SK-N-SH treated with all-trans-retinoic acid at 6 μM for 48 hours (cell line): ENCODE data around the gene TACR2.

Experiments
- ATAC-seq: fragments of 200-7000 bp; cut with Tn5 transposase; 3 replicates; pipeline ENCODE4 v1.9.1; 2020; ENCODE audit warnings: mild to moderate bottlenecking, moderate library complexity
- ARNTL ChIP-seq: fragments of 450-650 bp; formaldehyde crosslinking; IDR thresholded peaks from 2 replicates; pipeline ENCODE4 v1.5.0; 2020; ENCODE audit warnings: low read depth, mild to moderate bottlenecking, moderate library complexity, borderline replicate concordance
- BACH2 ChIP-seq: fragments of 250-450 bp; sonication (Bioruptor Pico); IDR thresholded peaks from 2 replicates; pipeline ENCODE4 v1.9.0; 2021; ENCODE audit warnings: mild to moderate bottlenecking, borderline replicate concordance
- CREB5 ChIP-seq: fragments of 250-450 bp; sonication (Bioruptor Pico); IDR thresholded peaks from 2 replicates; pipeline ENCODE4 v1.5.1; 2020; ENCODE audit warnings: low read depth, mild to moderate bottlenecking, moderate library complexity
- CSDC2 ChIP-seq: fragments of 250-450 bp; sonication (Bioruptor Pico); IDR thresholded peaks from 2 replicates; pipeline ENCODE4 v1.5.0; 2020; ENCODE audit warnings: mild to moderate bottlenecking, moderate library complexity
- CSRNP3 ChIP-seq: fragments of 250-450 bp; sonication (Bioruptor Pico); IDR thresholded peaks from 2 replicates; pipeline ENCODE4 v1.5.1; 2021; ENCODE audit warnings: mild to moderate bottlenecking, moderate library complexity
- ESRRG ChIP-seq: fragments of 250-450 bp; sonication (Bioruptor Pico); IDR thresholded peaks from 2 replicates; pipeline ENCODE4 v1.6.1; 2021; ENCODE audit warnings: mild to moderate bottlenecking
- GLIS3 ChIP-seq: fragments of 250-450 bp; sonication (Bioruptor Pico); IDR thresholded peaks from 2 replicates; pipeline ENCODE4 v1.5.0; 2020; ENCODE audit warnings: mild to moderate bottlenecking, moderate library complexity
- PATZ1 ChIP-seq: fragments of 250-450 bp; sonication (Bioruptor Pico); IDR thresholded peaks from 2 replicates; pipeline ENCODE4 v1.8.0; 2020; ENCODE audit warnings: mild to moderate bottlenecking, moderate library complexity, borderline replicate concordance
- POU6F1 ChIP-seq: fragments of 250-450 bp; sonication (Bioruptor Pico); IDR thresholded peaks from 2 replicates; pipeline ENCODE4 v1.8.0; 2021; ENCODE audit warnings: low read depth, mild to moderate bottlenecking, moderate library complexity, borderline replicate concordance
- RARB ChIP-seq: fragments of 250-450 bp; sonication (Bioruptor Pico); IDR thresholded peaks from 2 replicates; pipeline ENCODE4 v1.8.0; 2021; ENCODE audit warnings: mild to moderate bottlenecking, moderate library complexity
- SNAI2 ChIP-seq: fragments of 250-450 bp; sonication (Bioruptor Pico); IDR thresholded peaks from 2 replicates; pipeline ENCODE4 v1.5.0; 2020; ENCODE audit warnings: mild to moderate bottlenecking, moderate library complexity
- TCF4 ChIP-seq: fragments of 250-450 bp; sonication (Bioruptor Pico); IDR thresholded peaks from 2 replicates; pipeline ENCODE4 v1.8.0; 2021; ENCODE audit warnings: mild to moderate bottlenecking, moderate library complexity, borderline replicate concordance
- TOX ChIP-seq: fragments of 250-450 bp; sonication (Bioruptor Pico); IDR thresholded peaks from 2 replicates; pipeline ENCODE4 v1.8.0; 2021; ENCODE audit warnings: mild to moderate bottlenecking, moderate library complexity, borderline replicate concordance
- TSHZ2 ChIP-seq: fragments of 250-450 bp; sonication (Bioruptor Pico); IDR thresholded peaks from 2 replicates; pipeline ENCODE4 v1.5.0; 2020; ENCODE audit warnings: mild to moderate bottlenecking, moderate library complexity
- ZC3H10 ChIP-seq: fragments of 250-450 bp; sonication (Bioruptor Pico); IDR thresholded peaks from 2 replicates; pipeline ENCODE4 v1.5.1; 2021; ENCODE audit warnings: mild to moderate bottlenecking, moderate library complexity
- ZFP3 ChIP-seq: fragments of 250-450 bp; sonication (Bioruptor Pico); IDR thresholded peaks from 2 replicates; pipeline ENCODE4 v1.5.0; 2020; ENCODE audit warnings: mild to moderate bottlenecking, moderate library complexity
- ZFP30 ChIP-seq: fragments of 450-650 bp; formaldehyde crosslinking; IDR thresholded peaks from 2 replicates; pipeline ENCODE4 v1.5.0; 2022; ENCODE audit warnings: mild to moderate bottlenecking, moderate library complexity
- ZNF70 ChIP-seq: fragments of 450-650 bp; formaldehyde crosslinking; IDR thresholded peaks from 2 replicates; pipeline ENCODE4 v1.5.0; 2020; ENCODE audit warnings: mild to moderate bottlenecking, moderate library complexity
- ZNF8 ChIP-seq: fragments of 450-650 bp; formaldehyde crosslinking; IDR thresholded peaks from 2 replicates; pipeline ENCODE4 v1.5.0; 2020; ENCODE audit warnings: mild to moderate bottlenecking, moderate library complexity

Gene TACR2

GRCh38 chr10:69403519-69403918 lies 13.2 kb downstream of the TACR2 start (continued):
- TF ChIP-seq CSRNP3 (CRISPR knock-in tag) (no peak), ZNF70 (no peak), CSDC2 (no peak), CREB5 (CRISPR knock-in tag) (no peak), PATZ1 (CRISPR knock-in tag) (no peak), TOX (CRISPR knock-in tag) (no peak), TCF4 (CRISPR knock-in tag) (no peak), BACH2 (CRISPR knock-in tag) (no peak), ESRRG (CRISPR knock-in tag) (no peak)
- TF ChIP-seq, all 23 proteins: peak for 0

- ATAC-seq = no peak
- TF ChIP-seq ARNTL (no peak), SNAI2 (CRISPR knock-in tag) (no peak), ZFP3 (CRISPR knock-in tag) (no peak), CSDC2 (no peak), ZFP30 (CRISPR knock-in tag) (no peak), CREB5 (CRISPR knock-in tag) (no peak), ESRRG (CRISPR knock-in tag) (no peak), TCF4 (CRISPR knock-in tag) (no peak), GLIS3 (CRISPR knock-in tag) (no peak), ZNF8 (CRISPR knock-in tag) (no peak), POU6F1 (CRISPR knock-in tag) (no peak), ZC3H10 (CRISPR knock-in tag) (no peak), CSRNP3 (CRISPR knock-in tag) (no peak), TSHZ2 (CRISPR knock-in tag) (no peak), RARB (CRISPR knock-in tag) (no peak), BACH2 (CRISPR knock-in tag) (no peak)
Observed at GRCh38 chr10:69403066-69403465, 13.7 kb downstream of the TACR2 start.
